Glutamatergic neuron (in vitro differentiated cells): ENCODE measurements around the gene ANXA3. TPM values are rescaled to one million over a fixed set of nuclear protein-coding genes. Genes with fewer than 3 reads are reported as not detected.

Experiments
- DNase-seq: peaks from one replicate; pipeline ENCODE4 v3.0.0; 2022
- H3K27ac Mint-ChIP-seq: one replicate; pipeline ENCODE4 v1.8.0; 2020; ENCODE audit warnings: mild to moderate bottlenecking, mixed read lengths, inconsistent platforms; ENCODE audit not compliant: unreplicated experiment
- H3K27me3 Mint-ChIP-seq: one replicate; pipeline ENCODE4 v1.8.0; 2020; ENCODE audit warnings: mild to moderate bottlenecking, moderate library complexity, mixed read lengths, inconsistent platforms; ENCODE audit not compliant: unreplicated experiment
- H3K36me3 Mint-ChIP-seq: one replicate; pipeline ENCODE4 v1.8.0; 2020; ENCODE audit warnings: mild to moderate bottlenecking, mixed read lengths, inconsistent platforms; ENCODE audit not compliant: unreplicated experiment
- H3K4me1 Mint-ChIP-seq: one replicate; pipeline ENCODE4 v1.8.0; 2020; ENCODE audit warnings: mild to moderate bottlenecking, low read depth, mixed read lengths, inconsistent platforms; ENCODE audit not compliant: unreplicated experiment
- H3K4me3 Mint-ChIP-seq: one replicate; pipeline ENCODE4 v1.8.0; 2020; ENCODE audit warnings: mild to moderate bottlenecking, mixed read lengths, inconsistent platforms; ENCODE audit not compliant: unreplicated experiment
- H3K9me3 Mint-ChIP-seq: one replicate; pipeline ENCODE4 v1.8.0; 2020; ENCODE audit warnings: mild to moderate bottlenecking, moderate library complexity, mixed read lengths, inconsistent platforms; ENCODE audit not compliant: unreplicated experiment
- CTCF ChIP-seq: fragments of 200-600 bp; sonication (generic); IDR thresholded peaks from one replicate; pipeline ENCODE4 v1.5.0; 2021; ENCODE audit not compliant: partially characterized antibody, unreplicated experiment
- total RNA-seq: library from RNA; stranded (reverse); fragmentation: NEBNext Ultra II Directional; extraction: Animal tissue kit (Norgen Biotek cat#: 25700); gene quantifications from one replicate; pipeline ENCODE4 v1.2.1, GENCODE V29; 2021; ENCODE audit not compliant: unreplicated experiment

ANXA3 gene
- total RNA-seq, 1 donor from 2014 or later, result not detected

GRCh38 chr4:78624048-78624447, 72.5 kb downstream of the ANXA3 start:
- no peak for TF ChIP-seq CTCF
- Mint-ChIP-seq H3K27me3 (peaks cover 2% of the 10 kb centered on the region), H3K4me3 (no peak overlapping the region), H3K4me1 (peaks cover 6% of the 10 kb centered on the region), H3K36me3 (no peaks in the 10 kb centered on the region), H3K27ac (no peak overlapping the region), H3K9me3 (peaks cover 3% of the 10 kb centered on the region)
- DNase-seq, result no peak

DNA sequence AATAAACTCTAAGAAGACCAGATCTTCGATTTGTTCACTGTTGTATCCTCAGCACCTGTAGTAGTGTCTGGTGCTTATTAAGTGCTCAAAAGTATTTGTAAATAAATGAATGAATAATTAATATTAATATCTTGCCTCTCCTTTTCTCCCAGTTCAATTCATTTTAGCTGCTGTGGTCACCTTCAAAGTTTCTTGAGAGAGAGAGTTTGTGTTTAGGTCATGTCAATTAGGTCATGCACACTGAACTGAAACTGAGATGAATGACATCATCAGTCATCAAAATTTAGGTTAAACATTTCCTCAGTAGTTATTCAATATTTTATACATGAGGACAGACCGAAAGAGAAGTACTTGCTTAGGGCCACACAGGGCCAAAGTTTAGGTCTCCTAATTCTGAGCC, 73.5 kb downstream of the ANXA3 start:
- no peak for TF ChIP-seq CTCF

GRCh38 chr4:78627046-78627965, 75.7 kb downstream of the ANXA3 start:
- Mint-ChIP-seq H3K4me3 (no peak overlapping the region), H3K4me1 (no peaks in the 10 kb centered on the region), H3K27ac (no peak overlapping the region), H3K27me3 (peaks cover 2% of the 10 kb centered on the region), H3K9me3 (peaks cover 3% of the 10 kb centered on the region), H3K36me3 (no peaks in the 10 kb centered on the region)
- no peak for DNase-seq
- TF ChIP-seq CTCF, result no peak

More for the DNA sequence above, 73.5 kb downstream of the ANXA3 start:
- peaks cover 2% of the 10 kb centered on the region for H3K27me3 Mint-ChIP-seq
- peaks cover 3% of the 10 kb centered on the region for H3K9me3 Mint-ChIP-seq
- H3K4me3 Mint-ChIP-seq, result no peak overlapping the region
- no peak overlapping the region for H3K27ac Mint-ChIP-seq
- peaks cover 6% of the 10 kb centered on the region for H3K4me1 Mint-ChIP-seq
- H3K36me3 Mint-ChIP-seq, result no peaks in the 10 kb centered on the region
- DNase-seq, result no peak

- Mint-ChIP-seq H3K36me3 (no peaks in the 10 kb centered on the region), H3K9me3 (no peaks in the 10 kb centered on the region), H3K4me3 (no peak overlapping the region), H3K27ac (no peak overlapping the region), H3K4me1 (no peaks in the 10 kb centered on the region), H3K27me3 (no peaks in the 10 kb centered on the region)
- DNase-seq, result no peak
- no peak for TF ChIP-seq CTCF
These were observed 76.6 kb downstream of the ANXA3 start for GRCh38 chr4:78627966-78628678.
